ENCODE data around the gene THAP3.

The THAP3 gene

GRCh38 chr1:6624710-6625583, at the start of gene THAP3:
Gene THAP3 (plus strand): TSS chr1:6624868. CDS start chr1:6625219, 351 bp downstream.
- peak; percentile 92 for DNase-seq

- DNase-seq = no peak
These were observed 46.7 kb upstream of the THAP3 start for GRCh38 chr1:6577831-6578525.

- DNase-seq = no peak
These were observed 45.9 kb upstream of the THAP3 start for GRCh38 chr1:6578624-6579373.

DNA sequence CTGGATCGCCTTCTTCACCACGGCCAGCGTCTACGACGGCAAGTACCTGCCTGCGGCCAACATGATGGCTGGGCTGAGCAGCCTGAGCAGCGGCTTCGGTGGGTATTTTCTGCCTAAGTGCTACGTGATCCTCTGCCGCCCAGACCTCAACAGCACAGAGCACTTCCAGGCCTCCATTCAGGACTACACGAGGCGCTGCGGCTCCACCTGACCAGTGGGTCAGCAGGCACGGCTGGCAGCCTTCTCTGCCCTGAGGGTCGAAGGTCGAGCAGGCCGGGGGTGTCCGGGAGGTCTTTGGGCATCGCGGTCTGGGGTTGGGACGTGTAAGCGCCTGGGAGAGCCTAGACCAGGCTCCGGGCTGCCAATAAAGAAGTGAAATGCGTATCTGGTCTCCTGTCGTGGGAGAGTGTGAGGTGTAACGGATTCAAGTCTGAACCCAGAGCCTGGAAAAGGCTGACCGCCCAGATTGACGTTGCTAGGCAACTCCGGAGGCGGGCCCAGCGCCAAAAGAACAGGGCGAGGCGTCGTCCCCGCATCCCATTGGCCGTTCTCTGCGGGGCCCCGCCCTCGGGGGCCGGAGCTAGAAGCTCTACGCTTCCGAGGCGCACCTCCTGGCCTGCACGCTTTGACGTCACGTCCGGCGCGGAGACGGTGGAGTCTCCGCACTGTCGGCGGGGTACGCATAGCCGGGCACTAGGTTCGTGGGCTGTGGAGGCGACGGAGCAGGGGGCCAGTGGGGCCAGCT, 45.1 kb upstream of the THAP3 start, which contains the start of gene ZBTB48:
TSS of gene ZBTB48 (plus strand) at position 621 of the 745 bp plus-strand sequence. CDS start 616 bp downstream, outside the sequence.
- DNase-seq = peak; percentile 100

- no peak for DNase-seq
These were observed 44.5 kb upstream of the THAP3 start for GRCh38 chr1:6580119-6580592.

- no peak for DNase-seq
These were observed 43.9 kb upstream of the THAP3 start for GRCh38 chr1:6580593-6581409.

DNA sequence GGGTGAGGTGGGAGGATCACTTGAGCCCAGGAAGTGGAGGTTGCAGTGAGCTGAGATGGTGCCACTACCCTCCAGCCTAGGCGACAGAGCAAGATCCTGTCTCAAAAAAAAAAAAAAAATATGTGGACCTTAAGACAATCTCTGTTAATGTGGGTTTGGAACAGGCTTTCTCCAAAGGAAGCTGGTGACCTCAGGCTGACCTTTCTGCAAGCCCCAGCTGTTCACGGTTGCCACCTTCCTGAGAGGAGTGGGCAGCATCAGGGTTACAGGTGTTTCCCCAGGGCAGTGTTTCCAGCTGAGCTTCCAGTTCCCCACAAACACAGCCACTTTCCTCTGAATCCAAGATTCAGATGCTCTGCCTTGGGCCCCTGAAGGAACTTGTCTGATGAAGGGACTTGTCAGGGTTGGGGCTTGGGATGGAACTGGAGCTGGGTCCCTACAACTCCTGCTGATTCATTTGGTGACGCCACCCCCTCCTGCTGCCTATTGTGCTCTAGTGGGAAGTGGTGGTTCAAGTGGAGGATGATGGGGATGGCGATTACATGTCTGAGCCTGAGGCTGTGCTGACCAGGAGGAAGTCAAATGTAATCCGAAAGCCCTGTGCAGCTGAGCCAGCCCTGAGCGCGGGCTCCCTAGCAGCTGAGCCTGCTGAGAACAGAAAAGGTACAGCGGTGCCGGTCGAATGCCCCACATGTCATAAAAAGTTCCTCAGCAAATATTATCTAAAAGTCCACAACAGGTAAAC, 42.9 kb upstream of the THAP3 start:
- DNase-seq = no peak

DNA sequence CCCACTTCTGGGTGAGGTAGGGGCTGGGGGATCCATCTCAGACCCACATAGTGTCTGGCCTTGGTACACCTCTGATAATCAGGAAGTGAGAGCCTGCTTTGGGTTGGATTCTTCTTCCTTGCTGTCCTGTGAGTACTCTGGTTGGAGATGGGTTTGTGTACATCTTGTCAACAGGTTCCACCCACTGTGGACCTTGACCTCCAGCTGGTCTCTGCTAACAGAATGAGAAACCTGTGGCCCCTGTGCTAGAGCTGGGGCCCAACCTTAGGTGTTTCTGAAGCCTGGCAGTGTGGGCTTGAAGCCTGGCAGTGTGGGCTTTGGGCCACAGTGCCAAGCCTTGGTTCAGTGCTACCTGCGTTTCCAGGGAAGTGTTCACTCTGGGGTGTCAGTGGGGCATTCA, 42.3 kb upstream of the THAP3 start:
- DNase-seq = no peak

DNA sequence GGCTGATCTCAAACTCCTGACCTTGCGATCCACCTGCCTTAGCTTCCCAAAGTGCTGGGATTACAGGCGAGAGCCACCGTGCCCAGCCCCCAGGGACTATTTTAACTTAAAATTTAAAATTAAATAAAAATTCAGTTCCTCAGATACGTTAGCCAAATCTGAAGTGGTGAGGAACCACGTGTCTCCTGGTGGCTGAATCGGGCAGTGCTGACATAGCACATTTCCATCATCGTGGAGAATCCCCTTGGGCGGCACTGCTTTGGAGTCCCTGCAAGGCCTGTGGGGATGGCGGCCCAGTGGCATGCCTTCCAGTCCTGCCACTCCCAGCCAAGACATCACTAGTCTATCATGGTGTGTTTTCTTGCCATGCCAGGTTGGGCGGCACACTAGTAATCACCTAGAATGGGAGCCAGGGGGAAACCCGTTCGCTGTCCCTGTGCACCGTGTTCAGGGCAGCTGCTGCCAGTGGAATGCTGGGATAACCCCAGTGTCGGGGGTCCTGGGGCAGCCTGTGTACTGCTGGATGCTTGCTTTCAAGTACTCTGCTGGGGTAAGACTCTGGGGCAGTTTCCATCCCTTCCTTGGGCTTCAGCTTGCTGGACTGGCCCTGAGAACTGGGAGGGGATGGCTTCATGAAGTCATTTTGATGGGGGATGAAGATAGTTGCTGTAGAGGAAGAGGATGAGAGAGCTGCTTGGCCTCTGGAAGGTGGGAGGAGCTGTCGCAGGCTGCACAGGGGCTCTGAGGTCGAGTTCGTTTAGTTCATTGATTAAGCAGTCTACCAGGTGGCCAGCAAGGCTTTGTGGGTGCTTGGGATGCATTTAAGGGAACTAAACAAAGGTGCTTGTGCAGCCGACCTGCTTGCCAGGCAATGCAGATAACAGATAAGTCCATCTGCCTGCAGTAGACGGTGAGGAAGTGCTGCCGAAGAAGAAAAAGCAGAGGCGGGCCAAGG, 40.3 kb upstream of the THAP3 start:
- DNase-seq = no peak

DNA sequence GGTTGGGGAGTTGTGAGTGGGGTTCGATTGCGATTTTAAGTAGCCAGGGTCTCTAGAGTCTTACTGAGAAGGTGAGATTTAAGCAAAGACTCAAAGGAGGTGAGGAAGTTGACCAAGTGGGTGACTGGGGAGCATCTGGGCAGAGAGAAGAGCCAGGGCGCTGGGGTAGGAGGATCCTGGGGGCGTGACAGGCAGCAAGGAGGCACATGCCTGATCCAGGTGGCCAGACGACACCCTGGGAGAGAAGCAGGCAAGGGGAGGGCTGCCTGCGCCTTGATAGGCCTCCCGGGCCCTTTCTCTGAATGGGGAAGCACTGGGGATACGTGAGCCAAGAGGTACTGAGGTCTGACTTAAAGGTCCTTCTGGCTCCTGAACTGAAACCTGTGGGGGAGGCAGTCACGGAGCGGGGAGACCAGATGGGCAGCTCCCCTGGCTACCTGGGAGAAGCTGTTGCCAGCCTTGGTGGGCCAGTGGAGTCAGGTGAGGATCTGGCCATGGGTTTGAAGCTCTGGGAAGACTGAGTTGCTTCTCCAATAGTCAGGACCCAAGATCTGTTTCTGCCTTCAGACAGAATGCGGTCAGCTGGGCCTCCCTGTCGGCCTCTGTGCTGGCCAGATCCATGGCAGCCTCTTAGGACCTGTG, 39.5 kb upstream of the THAP3 start:
- DNase-seq = no peak

GRCh38 chr1:6585841-6586240, 38.8 kb upstream of the THAP3 start:
- no peak for DNase-seq

GRCh38 chr1:6586404-6586816, 38.3 kb upstream of the THAP3 start:
- DNase-seq = no peak

- DNase-seq = peak; percentile 62
These were observed 37.2 kb upstream of the THAP3 start for GRCh38 chr1:6587261-6588005.

GRCh38 chr1:6588128-6588892, 36.4 kb upstream of the THAP3 start:
- DNase-seq = no peak

GRCh38 chr1:6588893-6589520, 35.7 kb upstream of the THAP3 start:
- DNase-seq = no peak

DNA sequence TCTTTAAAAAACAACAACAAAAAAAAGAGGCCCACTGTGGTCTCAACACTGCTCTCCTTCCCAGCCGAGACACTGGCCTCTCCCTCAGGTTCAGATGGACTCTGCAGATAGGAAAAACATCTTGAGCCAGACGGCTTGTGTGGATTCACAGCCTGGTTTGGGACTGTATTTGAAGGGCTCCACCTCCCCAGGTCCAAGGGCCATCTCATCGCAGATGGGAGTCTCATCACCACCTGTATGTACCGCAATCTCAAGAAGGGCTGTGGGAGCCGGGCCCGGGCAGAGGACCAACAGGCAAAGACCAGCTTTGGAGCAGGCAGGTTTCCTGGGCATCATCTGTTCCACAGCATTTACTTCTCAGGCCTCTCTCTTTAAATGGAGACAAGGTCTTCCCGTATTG, 34.6 kb upstream of the THAP3 start:
- DNase-seq = no peak

GRCh38 chr1:6591222-6591621, 33.4 kb upstream of the THAP3 start:
- no peak for DNase-seq
